GM12872 (cell line): ENCODE data around the gene AKT1.

Source experiments
- TF ChIP-seq, protein P1 (sequence below): IDR thresholded peaks from 3 replicates; pipeline ENCODE4 v1.5.1; 2011; ENCODE audit warnings: low read depth, mild to moderate bottlenecking, low read length, moderate library complexity; ENCODE audit not compliant: insufficient read depth

The AKT1 gene

GRCh38 chr14:104799244-104800014, 3.9 kb upstream of the AKT1 start:
- TF ChIP-seq, protein P1, sequence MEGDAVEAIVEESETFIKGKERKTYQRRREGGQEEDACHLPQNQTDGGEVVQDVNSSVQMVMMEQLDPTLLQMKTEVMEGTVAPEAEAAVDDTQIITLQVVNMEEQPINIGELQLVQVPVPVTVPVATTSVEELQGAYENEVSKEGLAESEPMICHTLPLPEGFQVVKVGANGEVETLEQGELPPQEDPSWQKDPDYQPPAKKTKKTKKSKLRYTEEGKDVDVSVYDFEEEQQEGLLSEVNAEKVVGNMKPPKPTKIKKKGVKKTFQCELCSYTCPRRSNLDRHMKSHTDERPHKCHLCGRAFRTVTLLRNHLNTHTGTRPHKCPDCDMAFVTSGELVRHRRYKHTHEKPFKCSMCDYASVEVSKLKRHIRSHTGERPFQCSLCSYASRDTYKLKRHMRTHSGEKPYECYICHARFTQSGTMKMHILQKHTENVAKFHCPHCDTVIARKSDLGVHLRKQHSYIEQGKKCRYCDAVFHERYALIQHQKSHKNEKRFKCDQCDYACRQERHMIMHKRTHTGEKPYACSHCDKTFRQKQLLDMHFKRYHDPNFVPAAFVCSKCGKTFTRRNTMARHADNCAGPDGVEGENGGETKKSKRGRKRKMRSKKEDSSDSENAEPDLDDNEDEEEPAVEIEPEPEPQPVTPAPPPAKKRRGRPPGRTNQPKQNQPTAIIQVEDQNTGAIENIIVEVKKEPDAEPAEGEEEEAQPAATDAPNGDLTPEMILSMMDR = no peak

DNA sequence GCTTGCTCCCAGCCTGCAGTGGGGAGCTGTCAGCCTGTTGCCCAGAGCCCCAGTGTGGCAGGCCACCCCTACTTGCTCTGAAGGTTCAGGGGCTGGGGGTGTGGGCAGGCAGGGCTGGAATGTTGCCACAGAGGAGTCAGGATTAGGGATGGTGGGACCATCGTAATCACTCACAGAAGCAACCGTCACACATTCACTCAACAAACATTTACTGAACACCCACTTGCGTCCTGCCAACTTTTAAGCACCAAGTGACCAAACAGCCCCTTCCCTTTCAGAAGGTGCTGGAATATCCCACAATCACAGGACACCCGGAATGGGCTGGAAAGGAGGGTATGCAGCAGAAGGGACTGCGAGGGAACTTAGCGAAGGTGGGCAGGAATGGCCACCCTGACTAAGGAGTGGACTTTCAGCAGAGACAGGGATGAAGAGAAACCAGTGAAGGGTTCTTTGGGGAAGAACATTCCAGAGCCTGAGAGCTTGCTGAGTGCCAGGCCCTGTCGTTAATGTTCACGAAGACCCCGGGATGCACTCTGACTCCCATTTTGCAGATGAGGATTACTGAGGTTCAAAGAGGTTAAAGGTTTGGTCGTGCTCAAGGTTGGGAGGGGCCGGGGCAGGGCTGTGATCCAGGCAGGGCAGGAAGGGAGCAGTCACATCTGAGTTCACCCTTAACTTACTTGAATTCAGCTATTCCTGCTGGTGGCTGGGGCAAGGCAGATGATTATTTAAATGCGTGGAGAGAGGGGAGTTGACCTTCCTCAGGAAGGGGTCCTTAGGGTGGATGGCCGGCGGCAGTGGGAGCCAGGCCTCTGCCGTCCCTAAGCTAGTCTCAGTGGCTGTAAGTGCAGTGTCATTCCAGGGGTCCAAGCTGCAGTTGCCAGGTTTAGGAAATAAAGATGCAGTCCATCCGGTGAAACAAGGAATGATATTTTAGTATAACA, 3.0 kb upstream of the AKT1 start:
- TF ChIP-seq, protein P1 = no peak

DNA sequence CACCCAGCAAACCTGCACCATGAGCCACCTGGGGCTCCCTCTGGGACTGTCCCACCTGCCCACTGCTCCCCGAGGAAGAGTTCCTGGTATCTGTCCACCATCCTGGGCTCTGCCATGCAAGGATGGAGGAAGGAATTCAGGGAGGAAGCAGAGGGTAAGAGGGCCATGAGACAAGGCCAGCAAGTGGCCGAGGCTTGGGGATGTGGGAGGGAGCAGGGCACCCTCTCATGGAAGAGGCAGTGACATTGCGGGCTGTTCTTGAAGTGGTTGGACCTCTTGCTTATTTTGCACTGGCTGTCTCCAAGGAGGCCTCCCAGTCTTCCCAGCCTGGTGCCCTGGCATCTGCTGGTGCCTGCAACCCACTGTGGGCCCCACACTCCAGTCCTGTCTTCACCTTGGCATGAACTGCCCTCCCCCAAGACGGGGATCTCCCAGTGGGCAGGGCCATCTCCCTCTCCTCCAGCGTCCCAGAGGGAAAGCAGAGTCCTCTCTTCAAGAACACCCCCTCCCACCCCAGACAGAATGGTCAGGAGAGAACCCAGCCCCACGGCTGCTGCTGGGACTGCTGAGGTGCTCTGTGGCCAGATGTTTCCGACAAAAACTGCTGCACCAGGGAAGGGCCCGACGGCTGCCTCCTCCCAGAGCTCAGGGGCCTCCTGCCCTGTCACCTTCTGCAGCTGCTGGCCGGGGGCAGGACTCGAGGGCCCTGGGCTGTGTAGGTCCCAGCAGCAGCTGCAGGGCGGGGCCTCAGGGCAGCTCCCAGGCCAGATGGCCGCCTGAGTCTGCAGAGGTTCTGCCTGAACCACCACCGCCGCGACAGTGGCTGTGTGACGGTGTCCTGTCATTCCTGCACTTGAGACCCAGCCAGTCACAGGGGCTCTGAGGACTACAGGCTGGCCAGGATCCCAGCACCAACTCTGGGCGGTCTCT, 1.8 kb upstream of the AKT1 start:
- TF ChIP-seq, protein P1 = no peak

GRCh38 chr14:104796687-104797081, 1.1 kb upstream of the AKT1 start:
- TF ChIP-seq, protein P1 = no peak

GRCh38 chr14:104795781-104796686, 486 bp upstream of the AKT1 start:
- TF ChIP-seq, protein P1 = no peak

DNA sequence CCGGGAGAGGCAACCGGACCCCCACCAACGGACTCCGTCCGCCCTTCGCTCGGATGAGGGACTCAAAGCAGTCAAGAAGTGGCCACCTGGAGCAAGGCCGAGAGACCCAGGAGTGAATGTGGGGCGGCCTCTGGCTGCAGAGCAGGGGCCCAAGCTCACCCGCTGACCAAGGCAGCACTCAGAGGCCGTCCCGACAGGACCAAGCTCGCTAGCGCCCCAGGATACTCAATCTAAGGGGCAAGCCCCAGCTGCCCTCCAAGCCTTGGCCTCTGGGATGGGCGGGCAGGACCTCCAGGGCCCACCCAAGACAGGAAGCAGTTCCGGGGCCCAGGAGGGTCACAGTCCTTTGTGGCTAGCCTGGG, 936 bp downstream of the AKT1 start:
- TF ChIP-seq, protein P1 = no peak
